GM23248 (cell line): ENCODE measurements around the gene NBEAL2. TPM values are rescaled to one million over a fixed set of nuclear protein-coding genes. Genes with fewer than 3 reads are reported as not detected.

Experiments
- DNase-seq: peaks from one replicate; pipeline ENCODE4 v3.0.0-alpha.2; 2015
- H2AFZ ChIP-seq: fragments of 200-600 bp; sonication (generic); 2 replicates; pipeline ENCODE4 v1.6.1; 2016; ENCODE audit warnings: antibody characterized with exemption
- H3F3A ChIP-seq: fragments of 200-600 bp; sonication (generic); 2 replicates; pipeline ENCODE4 v1.6.1; 2016; ENCODE audit warnings: mild to moderate bottlenecking, antibody characterized with exemption, mixed run types; ENCODE audit not compliant: insufficient read depth
- H3K27ac ChIP-seq: fragments of 200-600 bp; sonication (generic); 2 replicates; pipeline ENCODE4 v1.5.1; 2016; ENCODE audit warnings: mild to moderate bottlenecking
- H3K27me3 ChIP-seq: fragments of 200-600 bp; sonication (generic); replicated peaks from 2 replicates; pipeline ENCODE4 v1.6.1; 2016; ENCODE audit warnings: mild to moderate bottlenecking; ENCODE audit not compliant: insufficient read depth
- H3K36me3 ChIP-seq: fragments of 200-600 bp; sonication (generic); 2 replicates; pipeline ENCODE4 v1.6.1; 2016; ENCODE audit warnings: low read depth, mild to moderate bottlenecking
- H3K4me1 ChIP-seq: fragments of 200-600 bp; sonication (generic); 2 replicates; pipeline ENCODE4 v1.6.1; 2016; ENCODE audit warnings: mild to moderate bottlenecking; ENCODE audit not compliant: insufficient read depth
- H3K4me2 ChIP-seq: fragments of 200-600 bp; sonication (generic); one replicate; pipeline ENCODE4 v1.6.1; 2016; ENCODE audit warnings: mild to moderate bottlenecking; ENCODE audit not compliant: unreplicated experiment
- H3K4me3 ChIP-seq: fragments of 200-600 bp; sonication (generic); 2 replicates; pipeline ENCODE4 v1.5.1; 2016; ENCODE audit warnings: mild to moderate bottlenecking
- H3K79me2 ChIP-seq: fragments of 200-600 bp; sonication (generic); 2 replicates; pipeline ENCODE4 v1.6.1; 2016; ENCODE audit warnings: mild to moderate bottlenecking; ENCODE audit not compliant: insufficient read depth
- H3K9ac ChIP-seq: fragments of 200-600 bp; sonication (generic); 2 replicates; pipeline ENCODE4 v1.6.1; 2016; ENCODE audit warnings: mild to moderate bottlenecking
- H3K9me2 ChIP-seq: fragments of 200-600 bp; sonication (generic); 2 replicates; pipeline ENCODE4 v1.6.1; 2016; ENCODE audit warnings: mixed run types, mild to moderate bottlenecking, moderate library complexity; ENCODE audit not compliant: insufficient read depth
- H3K9me3 ChIP-seq: fragments of 200-600 bp; sonication (generic); one replicate; pipeline ENCODE4 v1.6.1; 2017; ENCODE audit warnings: low read depth
- H4K20me1 ChIP-seq: fragments of 200-600 bp; sonication (generic); 2 replicates; pipeline ENCODE4 v1.6.0; 2016; ENCODE audit not compliant: insufficient read depth
- EZH2 ChIP-seq: fragments of 200-600 bp; sonication (generic); IDR thresholded peaks from 2 replicates; pipeline ENCODE4 v1.6.1; 2018; ENCODE audit warnings: antibody characterized with exemption, mild to moderate bottlenecking; ENCODE audit not compliant: insufficient read depth, poor library complexity, severe bottlenecking
- EZH2phosphoT487 ChIP-seq: fragments of 200-600 bp; sonication (generic); IDR thresholded peaks from 2 replicates; pipeline ENCODE4 v1.6.1; 2018; ENCODE audit warnings: antibody characterized with exemption, moderate library complexity, mild to moderate bottlenecking, low read depth; ENCODE audit not compliant: insufficient read depth
- WGBS, 2 experiments: methylation state at CpG; one replicate each; pipeline ENCODE4 v1.1.6; 2015 to 2017; ENCODE audit warnings: low lambda C conversion rate in 2 of 2, low coverage in 1 of 2; ENCODE audit errors: missing lambda C conversion rate in 2 of 2; 5-methylcytosine and 5-hydroxymethylcytosine counted together
- in situ Hi-C: fragments of 300-500 bp; cut with MboI; formaldehyde crosslinking; loops from 2 replicates; pipeline ENCODE4 v1.15.0; 2020
- polyA plus RNA-seq: library from polyadenylated mRNA; unstranded; fragments of >200 nt; fragmentation: Nextera tagmentation; extraction: Ambion mirVana; gene quantifications from 2 replicates; pipeline ENCODE4 v1.2.1, GENCODE V29; 2016
- total RNA-seq: library from RNA; depleted of rRNA; stranded (reverse); fragments of >200 nt; shearing (Covaris generic); gene quantifications from 2 replicates; pipeline ENCODE4 v1.2.3, GENCODE V29; 2014

NBEAL2 gene
- total and polyA plus RNA-seq, 2 experiments from 2014 or later, result 0.94 to 2.8 TPM

DNA sequence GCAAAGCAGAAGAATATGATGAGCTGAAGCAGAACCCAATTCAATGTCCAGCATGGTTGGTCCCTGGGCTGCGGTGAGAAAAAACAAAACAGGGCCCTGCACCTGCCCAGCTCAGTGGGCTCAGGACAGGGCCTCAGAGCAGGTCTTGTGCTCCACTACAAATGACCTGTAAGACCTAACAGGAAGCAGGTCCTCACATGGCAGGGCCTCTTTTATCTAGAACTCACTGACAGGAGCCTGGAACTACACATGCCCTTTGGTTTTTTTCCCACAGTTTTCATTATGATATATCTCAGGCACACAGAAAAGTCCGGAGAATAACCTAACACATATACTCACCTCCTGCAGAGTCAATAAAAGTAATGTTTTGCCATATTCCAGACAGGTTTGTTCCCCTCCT, 41.3 kb upstream of the NBEAL2 start:
- 0 out of 2 replicates have a peak, but pooled peaks cover 3% of the 10 kb centered on the region for H4K20me1 ChIP-seq
- no peak overlapping the region for H2AFZ ChIP-seq
- peaks cover 39% of the 10 kb centered on the region for H3K4me1 ChIP-seq
- 96 to 100% methylated on average over 2 of the region's 2 CpGs for WGBS, 2 experiments
- H3K9me2 ChIP-seq, result no peaks in the 10 kb centered on the region
- no peak for TF ChIP-seq EZH2
- TF ChIP-seq EZH2phosphoT487, result no peak
- peaks cover 30% of the 10 kb centered on the region for H3F3A ChIP-seq
- no peak overlapping the region for H3K9ac ChIP-seq
- H3K4me2 ChIP-seq, result no peak overlapping the region
- no peak for DNase-seq
- H3K36me3 ChIP-seq, result no peaks in the 10 kb centered on the region
- H3K79me2 ChIP-seq, result peaks cover 83% of the 10 kb centered on the region
- no peak overlapping the region for H3K27ac ChIP-seq
- H3K4me3 ChIP-seq, result no peak overlapping the region
- H3K27me3 ChIP-seq, result no peaks in the 10 kb centered on the region
- no peaks in the 10 kb centered on the region for H3K9me3 ChIP-seq
- in situ Hi-C loops, result no loop called here

DNA sequence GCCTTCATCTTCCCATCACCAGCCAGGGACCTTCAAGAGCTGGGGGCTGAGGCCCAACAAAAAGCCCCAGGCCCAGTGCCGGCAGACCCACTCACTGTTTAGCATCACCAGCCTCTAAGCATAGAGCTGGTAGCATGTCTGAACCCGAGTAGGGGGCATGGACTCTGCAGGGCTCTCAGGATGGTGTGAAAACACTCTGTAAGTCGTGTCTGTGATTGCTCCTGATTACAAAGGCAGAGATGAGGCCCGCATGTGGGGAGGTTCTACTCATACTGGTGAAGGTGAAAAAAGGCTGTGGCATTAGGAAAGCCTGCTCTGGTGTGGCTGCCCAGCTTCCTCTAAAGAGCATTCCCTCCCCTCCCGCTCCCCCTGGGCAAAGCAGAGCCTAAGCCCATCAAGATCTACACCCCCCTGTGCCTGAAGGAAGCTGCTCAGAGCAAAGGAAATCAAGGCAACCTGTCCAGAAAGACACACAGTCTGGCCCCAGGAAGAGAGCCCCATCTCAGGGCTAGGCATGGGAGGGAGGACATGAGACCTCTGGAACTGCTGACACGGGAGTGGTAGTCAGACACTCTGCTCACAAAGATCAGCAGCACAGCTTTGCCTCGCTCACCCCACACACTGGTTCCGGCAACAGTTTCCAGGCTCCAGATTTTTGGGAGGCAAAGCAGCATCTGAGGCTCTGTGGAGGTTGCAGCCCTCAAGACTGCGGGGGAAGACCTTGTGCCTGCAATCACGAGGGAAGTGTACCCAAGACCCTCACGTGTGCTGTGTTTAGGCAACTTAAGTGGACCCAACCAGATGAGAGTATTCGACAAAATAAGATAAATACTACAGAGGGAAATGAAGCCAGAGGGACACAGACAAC, 39.7 kb upstream of the NBEAL2 start:
- TF ChIP-seq EZH2 (no peak), EZH2phosphoT487 (no peak)
- no peaks in the 10 kb centered on the region for H3K36me3 ChIP-seq
- peaks cover 84% of the 10 kb centered on the region for H3K79me2 ChIP-seq

DNA sequence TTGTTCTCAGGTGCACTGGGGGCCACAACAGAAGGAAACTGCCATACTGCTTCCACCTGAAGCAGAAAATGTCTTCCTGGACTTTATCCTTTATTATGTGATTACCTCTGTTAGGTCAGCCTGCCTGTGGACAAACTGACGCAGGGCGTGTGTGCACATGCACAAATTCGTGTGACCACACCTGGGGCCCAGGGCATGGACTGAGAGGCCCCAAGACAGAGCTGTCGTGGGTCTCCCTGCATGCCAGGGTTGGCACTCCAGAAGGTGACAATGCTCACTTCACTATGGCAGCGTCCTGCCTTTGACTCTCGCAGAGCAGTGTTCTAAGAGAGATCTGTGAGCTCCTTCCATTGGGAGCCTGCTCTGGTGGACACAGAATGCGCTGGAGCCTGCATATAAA, 37.4 kb upstream of the NBEAL2 start:
- H3K9ac ChIP-seq, result no peak overlapping the region
- peaks cover 3% of the 10 kb centered on the region; the same call in 1 of the 2 replicates for H4K20me1 ChIP-seq
- 0 out of 2 replicates have a peak, but pooled peaks cover 4% of the 10 kb centered on the region for H3F3A ChIP-seq
- no peak overlapping the region for H3K4me3 ChIP-seq
- no peak for DNase-seq
- H3K4me2 ChIP-seq, result no peak overlapping the region
- no peaks in the 10 kb centered on the region for H3K36me3 ChIP-seq
- no peaks in the 10 kb centered on the region for H3K27me3 ChIP-seq
- 80 to 81% methylated on average over 7 of the region's 7 CpGs for WGBS, 2 experiments
- H3K27ac ChIP-seq, result no peak overlapping the region
- in situ Hi-C loops, result no loop called here
- H3K9me3 ChIP-seq, result no peaks in the 10 kb centered on the region
- no peak for TF ChIP-seq EZH2
- TF ChIP-seq EZH2phosphoT487, result no peak
- no peaks in the 10 kb centered on the region for H3K9me2 ChIP-seq
- peaks cover 5% of the 10 kb centered on the region for H3K4me1 ChIP-seq
- H2AFZ ChIP-seq, result no peak overlapping the region
- peaks cover 98% of the 10 kb centered on the region for H3K79me2 ChIP-seq

More for the DNA sequence above, 39.7 kb upstream of the NBEAL2 start:
- H3K27ac ChIP-seq, result no peak overlapping the region
- no peaks in the 10 kb centered on the region for H3K9me3 ChIP-seq
- no peak overlapping the region for H2AFZ ChIP-seq
- peaks cover 20% of the 10 kb centered on the region for H3F3A ChIP-seq
- H3K9ac ChIP-seq, result no peak overlapping the region
- no peak for DNase-seq
- no peak overlapping the region for H3K4me2 ChIP-seq
- no peak overlapping the region for H3K4me3 ChIP-seq
- in situ Hi-C loops, result no loop called here
- H3K4me1 ChIP-seq, result peaks cover 25% of the 10 kb centered on the region
- H3K9me2 ChIP-seq, result no peaks in the 10 kb centered on the region
- WGBS, 2 experiments, result 69 to 71% methylated on average over 12 of the region's 12 CpGs
- H4K20me1 ChIP-seq, result 0 out of 2 replicates have a peak, but pooled peaks cover 3% of the 10 kb centered on the region
- H3K27me3 ChIP-seq, result no peaks in the 10 kb centered on the region

- no peaks in the 10 kb centered on the region for H3K9me2 ChIP-seq
- no peak overlapping the region for H3K4me2 ChIP-seq
- H3K4me3 ChIP-seq, result no peak overlapping the region
- no peaks in the 10 kb centered on the region for H3K27me3 ChIP-seq
- no peaks in the 10 kb centered on the region for H3K9me3 ChIP-seq
- H3K27ac ChIP-seq, result no peak overlapping the region
- no peak overlapping the region for H3K9ac ChIP-seq
- H3F3A ChIP-seq, result 0 out of 2 replicates have a peak, but pooled peaks cover 4% of the 10 kb centered on the region
- DNase-seq, result no peak
- no peak for TF ChIP-seq EZH2
- TF ChIP-seq EZH2phosphoT487, result no peak
- peaks cover 98% of the 10 kb centered on the region for H3K79me2 ChIP-seq
- in situ Hi-C loops, result no loop called here
- no peaks in the 10 kb centered on the region; the same call in 1 of the 2 replicates for H4K20me1 ChIP-seq
- H3K36me3 ChIP-seq, result no peaks in the 10 kb centered on the region
- 89 to 93% methylated on average over 12 of the region's 12 CpGs for WGBS, 2 experiments
- H3K4me1 ChIP-seq, result peaks cover 7% of the 10 kb centered on the region
- H2AFZ ChIP-seq, result no peak overlapping the region
Measured at GRCh38 chr3:46942481-46943236, 36.8 kb upstream of the NBEAL2 start.
